ENCODE measurements around the gene PRR30. TPM values are rescaled to one million over a fixed set of nuclear protein-coding genes. Genes with fewer than 3 reads are reported as not detected.

PRR30 gene
- total RNA-seq (2021; fragmentation: NEBNext Ultra II Directional; extraction: Animal tissue kit (Norgen Biotek cat#: 25700)): not detected
- long read RNA-seq: 0 reads

GRCh38 chr2:27139310-27139709 lies at the start of gene PRR30:
TSS of gene PRR30 (minus strand) at chr2:27139410. CDS start at chr2:27138329, 1,081 bp downstream.
- Mint-ChIP-seq H3K4me1 (ENCODE audit: low read depth) (no peaks in the 10 kb centered on the region), H3K27ac (no peak within 1 kb of the TSS), H3K27me3 (ENCODE audit: insufficient read depth) (peaks cover 21% of the 10 kb centered on the region), H3K4me3 (no peak within 1 kb of the TSS), H3K36me3 (ENCODE audit: low read depth) (no peaks in the 10 kb centered on the region), H3K9me3 (no peaks in the 10 kb centered on the region; the same call in none of the 2 replicates)
- no peak for TF ChIP-seq CTCF (IDR thresholded peaks at IDR 0.05)
- DNase-seq: no peak

- Mint-ChIP-seq H3K27ac (no peak overlapping the region), H3K27me3 (ENCODE audit: insufficient read depth) (peaks cover 12% of the 10 kb centered on the region), H3K9me3 (no peaks in the 10 kb centered on the region), H3K4me3 (no peak overlapping the region), H3K4me1 (ENCODE audit: low read depth) (peaks cover 39% of the 10 kb centered on the region), H3K36me3 (ENCODE audit: low read depth) (no peaks in the 10 kb centered on the region)
- TF ChIP-seq CTCF (IDR thresholded peaks at IDR 0.05): no peak
- no peak for DNase-seq
These were observed 47.6 kb upstream of the PRR30 start for GRCh38 chr2:27186613-27187345.

- peak overlapping the region; percentile 67 for H3K27ac Mint-ChIP-seq
- peaks cover 12% of the 10 kb centered on the region for H3K27me3 Mint-ChIP-seq (ENCODE audit: insufficient read depth)
- no peaks in the 10 kb centered on the region for H3K36me3 Mint-ChIP-seq (ENCODE audit: low read depth)
- no peak for TF ChIP-seq CTCF (IDR thresholded peaks at IDR 0.05)
- no peaks in the 10 kb centered on the region for H3K9me3 Mint-ChIP-seq
- peaks cover 50% of the 10 kb centered on the region for H3K4me1 Mint-ChIP-seq (ENCODE audit: low read depth)
- DNase-seq: peak; percentile 47
- peak overlapping the region; percentile 20 for H3K4me3 Mint-ChIP-seq
These were observed 46.3 kb upstream of the PRR30 start for GRCh38 chr2:27185331-27186026.

GRCh38 chr2:27184115-27184514 lies 44.9 kb upstream of the PRR30 start:
- H3K36me3 Mint-ChIP-seq (ENCODE audit: low read depth): no peaks in the 10 kb centered on the region
- H3K4me3 Mint-ChIP-seq: no peak overlapping the region
- H3K27ac Mint-ChIP-seq: no peak overlapping the region
- no peak for DNase-seq
- no peaks in the 10 kb centered on the region for H3K9me3 Mint-ChIP-seq
- no peak for TF ChIP-seq CTCF (IDR thresholded peaks at IDR 0.05)
- H3K4me1 Mint-ChIP-seq (ENCODE audit: low read depth): peaks cover 64% of the 10 kb centered on the region
- peaks cover 6% of the 10 kb centered on the region for H3K27me3 Mint-ChIP-seq (ENCODE audit: insufficient read depth)

- no peaks in the 10 kb centered on the region for H3K9me3 Mint-ChIP-seq
These were observed 43.1 kb upstream of the PRR30 start for GRCh38 chr2:27182346-27182745.

More at GRCh38 chr2:27182346-27182745, 43.1 kb upstream of the PRR30 start:
- Mint-ChIP-seq H3K4me3 (no peak overlapping the region), H3K4me1 (ENCODE audit: low read depth) (peaks cover 64% of the 10 kb centered on the region), H3K36me3 (ENCODE audit: low read depth) (no peaks in the 10 kb centered on the region), H3K27ac (peak overlapping the region; percentile 27), H3K27me3 (ENCODE audit: insufficient read depth) (peaks cover 7% of the 10 kb centered on the region)
- peak; percentile 16 for DNase-seq
- TF ChIP-seq CTCF (IDR thresholded peaks at IDR 0.05): no peak
